ENCODE measurements around the gene KLF6. TPM values are rescaled to one million over a fixed set of nuclear protein-coding genes. Genes with fewer than 3 reads are reported as not detected.

KLF6 gene
- total and polyA plus RNA-seq, 8 donors: 25.9 to 187 (median 94.0) TPM

DNA sequence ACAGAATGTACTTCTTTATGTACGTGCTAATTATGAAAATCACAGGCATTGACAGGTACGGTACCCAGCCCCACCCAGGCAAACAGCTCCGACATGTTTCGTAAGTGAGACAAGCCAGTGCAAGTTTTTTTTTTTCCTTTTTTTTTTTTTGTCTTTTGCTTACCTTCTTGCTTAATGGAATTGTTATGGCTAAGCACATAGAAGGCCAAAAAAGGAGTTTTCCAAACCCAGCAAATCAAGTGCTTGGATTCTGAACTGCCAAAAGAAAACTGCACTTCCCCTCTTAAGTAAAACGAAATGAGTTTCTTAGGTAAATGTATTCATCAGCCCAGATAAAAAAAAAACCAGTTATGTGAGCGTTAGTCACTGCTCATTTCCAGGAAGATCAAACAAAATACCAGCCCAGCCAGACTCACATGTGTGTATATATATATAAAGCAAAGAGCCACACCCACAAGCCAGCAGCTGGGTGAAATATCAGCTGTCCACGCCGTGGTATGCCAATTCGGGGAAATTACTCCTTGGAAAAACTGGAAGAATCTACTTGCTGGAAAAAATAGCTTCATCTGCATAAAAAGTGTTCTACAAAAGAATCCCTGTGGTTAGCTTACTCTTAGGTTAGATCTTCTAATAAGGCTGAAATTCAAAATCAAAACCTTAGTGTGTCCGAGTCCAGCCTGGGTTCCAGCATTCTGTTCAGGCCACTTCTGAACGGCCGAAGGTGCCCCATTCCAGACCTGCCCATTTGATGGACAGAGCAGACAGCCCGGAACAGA lies 8.0 kb downstream of the KLF6 start:
- intact Hi-C loops (cut with DNase I; ENCODE audit: low total_unique reads): loop anchor here (10.0 kb wide), 1 partner anchor 542 kb away; no protein-coding TSS in a partner anchor
- Histone ChIP-seq H3K27me3 (no peaks in the 10 kb centered on the region), H3K4me1 (peaks cover 53 to 82% (median 67%) of the 10 kb centered on the region in 4 donors), H3K9me3 (no peaks in the 10 kb centered on the region), H3K27ac (peak overlapping the region; percentile 75 to 100 (median 100)), H3K4me3 (peak overlapping the region in 2 of 4 donors; percentile 21 to 69), H3K36me3 (peaks cover 57 to 73% (median 63%) of the 10 kb centered on the region in 4 donors)
- 28 to 36% (median 30%) methylated on average over 13 of the region's 13 CpGs for WGBS, 5 donors
- peak; percentile 71 to 92 for DNase-seq
- no peak for TF ChIP-seq EP300 (IDR thresholded peaks at IDR 0.05)
- TF ChIP-seq POLR2AphosphoS5 (IDR thresholded peaks at IDR 0.05): peak in 2 of 3 donors; percentile 69 to 93

DNA sequence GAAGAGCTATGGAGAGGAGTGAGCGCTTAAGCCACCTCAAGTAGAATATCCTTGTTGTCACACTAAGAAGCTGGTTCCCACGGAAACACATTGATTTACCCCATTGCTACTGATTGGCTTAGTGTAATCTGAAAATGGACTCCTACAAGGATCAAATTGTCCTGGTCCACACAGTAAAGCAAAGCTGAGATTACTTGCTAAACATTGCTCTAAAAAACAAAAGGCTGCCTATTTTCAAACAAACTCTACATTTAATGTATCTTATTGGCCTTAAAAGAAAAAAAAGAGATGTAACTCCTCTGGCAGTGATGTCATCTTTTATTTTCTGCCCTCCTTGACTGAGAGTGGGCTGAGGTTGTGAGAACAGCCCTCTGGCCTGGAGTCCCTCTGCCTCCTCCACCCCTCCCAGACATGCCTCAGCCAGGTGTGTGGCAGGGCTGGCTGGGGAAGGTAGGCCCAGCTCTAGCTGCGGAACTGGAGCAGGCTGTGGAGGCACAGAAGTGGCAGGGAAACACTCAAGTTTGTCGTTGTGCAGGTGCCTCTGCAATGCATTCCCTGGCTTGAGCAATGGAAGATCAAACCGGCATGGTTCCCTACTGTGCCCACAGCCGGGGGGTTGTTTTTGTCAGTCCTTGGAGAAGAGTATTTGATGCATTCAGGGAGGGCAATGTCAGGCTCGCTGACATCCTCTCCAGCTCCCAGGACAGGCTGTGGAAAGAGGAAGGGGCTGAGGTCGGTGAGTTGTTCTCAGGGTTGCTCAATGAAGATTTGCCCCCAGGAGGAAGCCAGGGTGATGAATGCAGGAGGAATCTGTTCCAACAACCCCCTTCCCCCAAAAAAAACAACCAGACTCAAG lies 9.1 kb downstream of the KLF6 start:
- peaks cover 46 to 63% (median 52%) of the 10 kb centered on the region in 4 donors for H3K36me3 ChIP-seq
- 61 to 80% (median 67%) methylated on average over 6 to 8 of the region's 8 CpGs for WGBS, 5 donors
- peaks cover 43 to 71% (median 56%) of the 10 kb centered on the region in 4 donors for H3K4me1 ChIP-seq
- H3K4me3 ChIP-seq: peak overlapping the region in 1 of 4 donors; percentile 18
- no peaks in the 10 kb centered on the region for H3K27me3 ChIP-seq
- TF ChIP-seq, protein P1, sequence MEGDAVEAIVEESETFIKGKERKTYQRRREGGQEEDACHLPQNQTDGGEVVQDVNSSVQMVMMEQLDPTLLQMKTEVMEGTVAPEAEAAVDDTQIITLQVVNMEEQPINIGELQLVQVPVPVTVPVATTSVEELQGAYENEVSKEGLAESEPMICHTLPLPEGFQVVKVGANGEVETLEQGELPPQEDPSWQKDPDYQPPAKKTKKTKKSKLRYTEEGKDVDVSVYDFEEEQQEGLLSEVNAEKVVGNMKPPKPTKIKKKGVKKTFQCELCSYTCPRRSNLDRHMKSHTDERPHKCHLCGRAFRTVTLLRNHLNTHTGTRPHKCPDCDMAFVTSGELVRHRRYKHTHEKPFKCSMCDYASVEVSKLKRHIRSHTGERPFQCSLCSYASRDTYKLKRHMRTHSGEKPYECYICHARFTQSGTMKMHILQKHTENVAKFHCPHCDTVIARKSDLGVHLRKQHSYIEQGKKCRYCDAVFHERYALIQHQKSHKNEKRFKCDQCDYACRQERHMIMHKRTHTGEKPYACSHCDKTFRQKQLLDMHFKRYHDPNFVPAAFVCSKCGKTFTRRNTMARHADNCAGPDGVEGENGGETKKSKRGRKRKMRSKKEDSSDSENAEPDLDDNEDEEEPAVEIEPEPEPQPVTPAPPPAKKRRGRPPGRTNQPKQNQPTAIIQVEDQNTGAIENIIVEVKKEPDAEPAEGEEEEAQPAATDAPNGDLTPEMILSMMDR (IDR thresholded peaks at IDR 0.05): no peak
- TF ChIP-seq POLR2A (IDR thresholded peaks at IDR 0.05) (no peak), POLR2AphosphoS5 (IDR thresholded peaks at IDR 0.05) (peak; percentile 0 to 87 (median 63))
- peak overlapping the region; percentile 63 to 100 (median 100) for H3K27ac ChIP-seq
- H3K9me3 ChIP-seq: no peaks in the 10 kb centered on the region
- DNase-seq: peak in 1 of 2 donors; percentile 63
- intact Hi-C loops (cut with DNase I; ENCODE audit: low total_unique reads): loop anchor here (10.0 kb wide), 1 partner anchor 541 kb away; no protein-coding TSS in a partner anchor

DNA sequence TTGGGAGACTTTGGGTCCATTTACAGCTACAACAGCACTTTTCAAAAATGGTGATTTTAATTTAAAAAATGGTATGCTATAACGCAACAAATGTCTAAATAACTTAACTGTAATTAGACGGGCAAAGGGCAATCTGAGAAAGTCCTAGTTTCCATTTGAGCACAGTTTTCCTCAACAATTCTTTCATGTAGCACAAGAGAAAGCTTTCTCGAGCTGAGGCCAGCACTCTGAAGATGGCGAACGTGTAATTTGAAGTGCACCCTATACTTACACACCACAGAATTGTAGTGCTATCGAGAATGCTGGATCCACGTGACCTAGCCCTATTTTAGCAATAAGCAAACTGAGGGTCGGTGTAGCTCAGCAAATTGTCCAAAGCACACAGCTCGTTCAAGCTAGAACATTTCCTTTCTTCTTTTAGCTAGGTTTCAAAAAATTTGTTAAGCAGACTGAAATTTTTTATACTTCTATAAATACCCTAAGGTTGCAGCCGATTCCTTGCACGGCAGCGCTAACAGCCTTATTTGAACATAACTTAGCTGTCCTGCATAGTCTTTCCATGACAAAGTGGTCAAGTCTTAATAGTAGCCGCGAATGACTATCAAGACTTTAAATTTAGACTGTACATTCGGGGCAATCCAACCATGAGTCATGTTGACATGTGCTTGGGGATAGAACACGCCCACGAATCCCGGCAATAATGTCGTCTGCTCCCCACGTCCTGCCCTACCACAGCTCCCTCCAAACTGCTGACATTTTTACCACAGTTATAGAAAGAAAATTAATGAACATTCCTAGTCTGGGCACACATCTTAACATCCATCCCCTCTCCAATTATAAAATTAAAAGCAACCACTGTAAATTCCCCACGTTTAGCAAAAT lies 10.0 kb downstream of the KLF6 start:
- H3K27me3 ChIP-seq: no peaks in the 10 kb centered on the region
- H3K36me3 ChIP-seq: peaks cover 38 to 54% (median 44%) of the 10 kb centered on the region in 4 donors
- TF ChIP-seq POLR2AphosphoS5 (IDR thresholded peaks at IDR 0.05) (peak; percentile 0 to 70 (median 58)), EP300 (IDR thresholded peaks at IDR 0.05) (no peak)
- no peaks in the 10 kb centered on the region for H3K9me3 ChIP-seq
- peaks cover 34 to 63% (median 47%) of the 10 kb centered on the region in 4 donors for H3K4me1 ChIP-seq
- WGBS, 5 donors: 65 to 79% (median 75%) methylated on average over 21 of the region's 21 CpGs
- H3K4me3 ChIP-seq: no peak overlapping the region
- peak in 1 of 2 donors; percentile 73 for DNase-seq
- peak overlapping the region in 4 of 5 donors; percentile 100 for H3K27ac ChIP-seq
- intact Hi-C loops (cut with DNase I; ENCODE audit: low total_unique reads): loop anchor here (10.0 kb wide), 1 partner anchor 540 kb away; no protein-coding TSS in a partner anchor

DNA sequence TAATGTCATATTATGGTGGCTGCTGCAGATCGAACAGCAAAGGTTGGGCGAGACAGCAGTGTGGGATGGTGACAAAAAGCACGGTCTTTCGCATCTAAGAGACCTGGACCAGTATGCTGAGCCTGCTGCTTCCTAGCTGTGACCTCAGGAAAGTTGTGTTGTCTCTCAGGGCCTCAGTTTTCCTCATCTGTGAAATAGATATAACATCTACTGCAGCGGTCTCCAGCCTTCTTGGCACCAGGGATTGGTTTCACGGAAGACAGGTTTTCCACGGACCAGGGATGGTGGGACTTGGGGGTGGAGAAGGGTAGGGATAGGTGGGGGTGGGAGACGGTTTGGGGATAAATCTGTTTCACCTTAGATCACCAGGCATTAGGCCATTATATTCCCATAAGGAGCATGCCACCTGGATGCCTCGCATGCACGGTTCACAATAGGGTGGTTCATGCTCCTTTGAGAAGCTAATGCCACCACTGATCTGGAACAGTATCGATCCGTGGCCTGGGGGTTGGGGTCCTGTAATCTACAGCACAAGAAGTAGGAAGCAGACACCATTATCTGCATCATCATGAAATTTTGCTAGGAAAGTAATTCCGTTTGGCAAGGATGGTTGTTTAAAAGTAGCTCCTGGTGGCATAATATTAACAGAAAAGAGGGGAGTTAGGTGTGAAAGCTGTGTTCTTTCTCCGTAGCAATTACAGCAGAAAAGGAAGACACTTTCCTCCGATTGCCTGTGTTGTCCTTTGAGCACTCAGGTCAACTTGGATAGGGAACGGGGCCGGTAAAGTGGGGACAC lies 10.8 kb downstream of the KLF6 start:
- H3K27me3 ChIP-seq: no peaks in the 10 kb centered on the region
- WGBS, 5 donors: 95 to 96% (median 96%) methylated on average over 17 of the region's 17 CpGs
- no peak for TF ChIP-seq EP300 (IDR thresholded peaks at IDR 0.05)
- peak in 1 of 3 donors; percentile 20 for TF ChIP-seq POLR2AphosphoS5 (IDR thresholded peaks at IDR 0.05)
- peaks cover 29 to 45% (median 36%) of the 10 kb centered on the region in 4 donors for H3K36me3 ChIP-seq
- H3K4me3 ChIP-seq: no peak overlapping the region
- intact Hi-C loops (cut with DNase I; ENCODE audit: low total_unique reads): loop anchor here (10.0 kb wide), 1 partner anchor 539 kb away; no protein-coding TSS in a partner anchor
- no peak for DNase-seq
- peak overlapping the region in 4 of 5 donors; percentile 100 for H3K27ac ChIP-seq
- peaks cover 26 to 54% (median 39%) of the 10 kb centered on the region in 4 donors for H3K4me1 ChIP-seq
- no peaks in the 10 kb centered on the region for H3K9me3 ChIP-seq
